ENCODE data around the gene TTC39B. TPM values are rescaled to one million over a fixed set of nuclear protein-coding genes. Genes with fewer than 3 reads are reported as not detected.

The TTC39B gene
- total and polyA plus RNA-seq, 4 donors, result 1.8 to 11.7 (median 2.8) TPM

DNA sequence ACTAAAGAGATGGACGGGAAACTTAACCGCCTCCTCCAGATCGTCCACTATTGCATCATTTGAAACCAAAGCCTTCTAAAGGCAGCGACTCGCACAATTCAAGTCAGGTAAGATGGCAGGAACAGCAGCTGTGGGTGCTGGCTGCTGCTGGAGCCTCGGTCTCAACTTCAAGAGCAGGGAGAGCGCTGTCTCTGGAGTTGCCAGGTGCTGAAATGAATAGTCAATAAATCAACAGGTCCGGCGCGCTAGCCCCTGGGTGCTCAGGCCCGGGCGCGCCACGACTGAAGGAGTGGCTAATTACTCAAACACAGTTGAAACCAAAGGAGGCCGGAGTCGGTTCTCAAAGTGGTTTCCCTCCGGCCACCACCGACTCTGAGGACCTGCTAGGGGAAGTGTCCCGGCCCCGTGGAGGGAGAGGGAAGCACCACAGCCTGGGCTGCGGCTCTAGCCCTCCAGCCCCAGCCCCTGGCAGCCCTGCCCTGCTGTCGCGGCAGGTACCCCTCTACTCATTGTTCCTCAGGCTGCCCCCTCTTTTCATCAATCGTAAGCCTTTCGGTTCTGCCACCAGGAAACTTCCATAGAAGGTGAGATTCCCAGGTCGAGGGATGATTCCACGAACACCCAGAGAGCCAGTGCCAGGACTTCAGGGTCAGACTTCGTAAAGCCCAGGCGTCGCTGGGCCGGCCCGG is 804 bp downstream of the TTC39B start (continued):
- TF ChIP-seq, protein P1, sequence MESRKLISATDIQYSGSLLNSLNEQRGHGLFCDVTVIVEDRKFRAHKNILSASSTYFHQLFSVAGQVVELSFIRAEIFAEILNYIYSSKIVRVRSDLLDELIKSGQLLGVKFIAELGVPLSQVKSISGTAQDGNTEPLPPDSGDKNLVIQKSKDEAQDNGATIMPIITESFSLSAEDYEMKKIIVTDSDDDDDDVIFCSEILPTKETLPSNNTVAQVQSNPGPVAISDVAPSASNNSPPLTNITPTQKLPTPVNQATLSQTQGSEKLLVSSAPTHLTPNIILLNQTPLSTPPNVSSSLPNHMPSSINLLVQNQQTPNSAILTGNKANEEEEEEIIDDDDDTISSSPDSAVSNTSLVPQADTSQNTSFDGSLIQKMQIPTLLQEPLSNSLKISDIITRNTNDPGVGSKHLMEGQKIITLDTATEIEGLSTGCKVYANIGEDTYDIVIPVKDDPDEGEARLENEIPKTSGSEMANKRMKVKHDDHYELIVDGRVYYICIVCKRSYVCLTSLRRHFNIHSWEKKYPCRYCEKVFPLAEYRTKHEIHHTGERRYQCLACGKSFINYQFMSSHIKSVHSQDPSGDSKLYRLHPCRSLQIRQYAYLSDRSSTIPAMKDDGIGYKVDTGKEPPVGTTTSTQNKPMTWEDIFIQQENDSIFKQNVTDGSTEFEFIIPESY (IDR thresholded peaks at IDR 0.05), result no peak
- TF ChIP-seq, protein P2, sequence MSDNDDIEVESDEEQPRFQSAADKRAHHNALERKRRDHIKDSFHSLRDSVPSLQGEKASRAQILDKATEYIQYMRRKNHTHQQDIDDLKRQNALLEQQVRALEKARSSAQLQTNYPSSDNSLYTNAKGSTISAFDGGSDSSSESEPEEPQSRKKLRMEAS (IDR thresholded peaks at IDR 0.05), result peak; percentile 23
- TF ChIP-seq RAD21 (IDR thresholded peaks at IDR 0.05), result peak in 1 of 2 donors; percentile 4
- TF ChIP-seq RXRA (IDR thresholded peaks at IDR 0.05), result no peak
- no peak for TF ChIP-seq HNF4G (IDR thresholded peaks at IDR 0.05)
- TF ChIP-seq GABPA (IDR thresholded peaks at IDR 0.05 in 1 of 2, conservative IDR thresholded peaks at IDR 0.05 in 1 of 2), result no peak
- no peak for TF ChIP-seq TAF1 (conservative IDR thresholded peaks at IDR 0.05)
- TF ChIP-seq FOXA1 (IDR thresholded peaks at IDR 0.05), result no peak
- TF ChIP-seq SP1 (IDR thresholded peaks at IDR 0.05), result no peak
- TF ChIP-seq FOXA2 (IDR thresholded peaks at IDR 0.05), result no peak

DNA sequence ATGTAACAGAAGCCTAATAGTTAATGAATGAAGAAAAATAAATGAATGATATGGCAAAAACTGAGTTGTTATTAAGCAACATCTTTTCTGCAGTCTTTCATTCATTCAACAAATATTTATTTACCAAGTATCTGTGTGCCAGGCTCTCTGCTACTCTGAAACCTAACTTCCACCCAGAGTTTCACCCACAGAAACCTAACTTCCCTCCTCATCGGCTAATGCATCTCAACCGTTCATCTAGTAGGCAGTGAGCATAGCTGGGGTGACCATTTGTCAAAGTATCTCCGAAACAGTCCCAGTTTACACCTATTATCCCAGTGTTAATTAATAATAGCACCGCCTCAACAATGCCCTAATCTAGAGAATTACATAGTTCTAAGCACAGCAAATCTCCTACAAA is 1.5 kb downstream of the TTC39B start:
- peak overlapping the region in 1 of 2 donors; percentile 66 for H3K9ac ChIP-seq (ENCODE audit: low read depth in 1 of 2, low read length in 2 of 2)
- H3K27me3 ChIP-seq (ENCODE audit: control insufficient read depth in 4 of 4, insufficient read depth in 4 of 4, low read length in 3 of 4), result no peaks in the 10 kb centered on the region
- TF ChIP-seq SP1 (IDR thresholded peaks at IDR 0.05), result peak; percentile 14
- TF ChIP-seq HNF4A (conservative IDR thresholded peaks at IDR 0.05), result no peak
- no peak for TF ChIP-seq JUND (IDR thresholded peaks at IDR 0.05)
- TF ChIP-seq, protein P3, sequence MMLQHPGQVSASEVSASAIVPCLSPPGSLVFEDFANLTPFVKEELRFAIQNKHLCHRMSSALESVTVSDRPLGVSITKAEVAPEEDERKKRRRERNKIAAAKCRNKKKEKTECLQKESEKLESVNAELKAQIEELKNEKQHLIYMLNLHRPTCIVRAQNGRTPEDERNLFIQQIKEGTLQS (IDR thresholded peaks at IDR 0.05), result no peak
- peak; percentile 5 for TF ChIP-seq TAF1 (conservative IDR thresholded peaks at IDR 0.05)
- TF ChIP-seq RAD21 (IDR thresholded peaks at IDR 0.05), result no peak
- TF ChIP-seq, protein P2 (IDR thresholded peaks at IDR 0.05), result no peak
- 52% methylated on average over 4 of the region's 4 CpGs for WGBS
- peaks cover 0 to 20% (median 14%) of the 10 kb centered on the region in 4 donors for H3K4me1 ChIP-seq (ENCODE audit: control insufficient read depth in 4 of 4, insufficient read depth in 4 of 4, low read length in 3 of 4)
- peak overlapping the region; percentile 88 to 97 (median 97) for H3K4me3 ChIP-seq (ENCODE audit: low read depth in 1 of 3, low read length in 3 of 3)
- peak overlapping the region; percentile 62 to 84 for H3K27ac ChIP-seq (ENCODE audit: low read depth in 1 of 2, low read length in 2 of 2)
- no peaks in the 10 kb centered on the region for H3K9me3 ChIP-seq (ENCODE audit: control insufficient read depth in 4 of 4, low read length in 3 of 4)
- no peaks in the 10 kb centered on the region for H3K36me3 ChIP-seq (ENCODE audit: control insufficient read depth in 4 of 4, insufficient read depth in 3 of 4, low read depth in 1 of 4, low read length in 3 of 4)
- DNase-seq (ENCODE audit: low spot score), result no peak

GRCh38 chr9:15304632-15305031 is 2.4 kb downstream of the TTC39B start:
- 91% methylated on average over 1 of the region's 1 CpG for WGBS
- H3K27ac ChIP-seq (ENCODE audit: low read depth in 1 of 2, low read length in 2 of 2), result no peak overlapping the region
- no peak overlapping the region for H3K4me3 ChIP-seq (ENCODE audit: low read depth in 1 of 3, low read length in 3 of 3)

More at GRCh38 chr9:15304632-15305031, 2.4 kb downstream of the TTC39B start:
- H3K4me1 ChIP-seq (ENCODE audit: control insufficient read depth in 4 of 4, insufficient read depth in 4 of 4, low read length in 3 of 4), result peaks cover 0 to 20% (median 14%) of the 10 kb centered on the region in 4 donors
- no peak overlapping the region for H3K9ac ChIP-seq (ENCODE audit: low read depth in 1 of 2, low read length in 2 of 2)
- no peaks in the 10 kb centered on the region for H3K27me3 ChIP-seq (ENCODE audit: control insufficient read depth in 4 of 4, insufficient read depth in 4 of 4, low read length in 3 of 4)
- TF ChIP-seq FOXA2 (IDR thresholded peaks at IDR 0.05) (no peak), HNF4A (conservative IDR thresholded peaks at IDR 0.05) (peak in 1 of 2 donors; percentile 13)
- no peak for DNase-seq (ENCODE audit: low spot score)
- no peaks in the 10 kb centered on the region for H3K9me3 ChIP-seq (ENCODE audit: control insufficient read depth in 4 of 4, low read length in 3 of 4)
- H3K36me3 ChIP-seq (ENCODE audit: control insufficient read depth in 4 of 4, insufficient read depth in 3 of 4, low read depth in 1 of 4, low read length in 3 of 4), result no peaks in the 10 kb centered on the region
